Activated CD8-positive, alpha-beta T cell treated with anti-CD3 and anti-CD28 coated beads for 36 hours (primary cell): Measurements from ENCODE around the gene DVL3. TPM values are rescaled to one million over a fixed set of nuclear protein-coding genes. Genes with fewer than 3 reads are reported as not detected.

Source experiments
- ATAC-seq: fragments of 200-7000 bp; cut with Tn5 transposase; one replicate; pipeline ENCODE4 v1.10.0; 2021; ENCODE audit warnings: mild to moderate bottlenecking, moderate library complexity
- CTCF ChIA-PET: fragments of 350-600 bp; sonication (Branson Sonifier 250); formaldehyde crosslinking; loops from one replicate; lab custom pipeline; 2021; ENCODE audit warnings: antibody characterized with exemption; lab: Charles Lee
- POLR2A ChIA-PET: fragments of 350-600 bp; sonication (Branson Sonifier 250); formaldehyde crosslinking; loops from one replicate; lab custom pipeline; 2021; ENCODE audit warnings: antibody characterized with exemption; lab: Charles Lee
- DNase-seq: peaks from one replicate; pipeline ENCODE4 v3.0.0-alpha.2; 2020
- H3K27ac Mint-ChIP-seq: one replicate; pipeline ENCODE4 v1.8.0; 2021; ENCODE audit warnings: mild to moderate bottlenecking, mixed read lengths
- H3K27me3 Mint-ChIP-seq: one replicate; pipeline ENCODE4 v1.8.0; 2021; ENCODE audit warnings: mixed read lengths
- H3K36me3 Mint-ChIP-seq: one replicate; pipeline ENCODE4 v1.8.0; 2021; ENCODE audit warnings: low read depth, mixed read lengths
- H3K4me1 Mint-ChIP-seq: one replicate; pipeline ENCODE4 v1.8.0; 2021; ENCODE audit warnings: low read depth, mixed read lengths
- H3K4me3 Mint-ChIP-seq: one replicate; pipeline ENCODE4 v1.8.0; 2021; ENCODE audit warnings: mild to moderate bottlenecking, moderate library complexity, mixed read lengths
- H3K9me3 Mint-ChIP-seq: one replicate; pipeline ENCODE4 v1.8.0; 2021; ENCODE audit warnings: mixed read lengths
- intact Hi-C: fragments of 100-400 bp; cut with micrococcal nuclease; formaldehyde crosslinking; loops from one replicate; pipeline ENCODE4 v1.10.0; 2022
- total RNA-seq, 2 experiments: library from RNA; stranded (reverse); gene quantifications; one replicate each; pipeline ENCODE4 v1.2.3, GENCODE V29; 2021
- TF ChIP-seq, protein P1 (sequence below): fragments of 200-600 bp; IDR thresholded peaks from one replicate; pipeline ENCODE4 v1.8.0; 2022; ENCODE audit warnings: antibody characterized with exemption, mild to moderate bottlenecking

The DVL3 gene
- total RNA-seq, 2 experiments from 2014 or later, result 21.2 to 25.9 TPM

DNA sequence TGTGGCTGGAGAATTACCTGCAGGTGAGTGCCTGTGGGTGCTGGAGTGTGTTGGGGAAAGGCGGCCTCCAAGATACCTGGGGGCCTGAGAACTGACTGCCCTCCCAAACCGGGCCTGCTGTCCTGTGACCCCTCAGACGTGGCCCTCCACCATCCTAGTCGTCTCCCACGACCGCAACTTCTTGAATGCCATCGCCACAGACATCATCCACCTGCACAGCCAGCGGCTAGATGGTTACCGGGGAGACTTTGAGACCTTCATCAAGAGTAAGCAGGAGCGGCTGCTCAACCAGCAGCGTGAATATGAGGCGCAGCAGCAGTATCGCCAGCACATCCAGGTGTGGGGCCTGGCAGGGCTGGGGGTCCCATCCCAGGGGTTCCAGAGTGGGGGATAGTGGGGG, 34.2 kb downstream of the DVL3 start:
- intact Hi-C loops, result no loop called here
- DNase-seq (no peak), ATAC-seq (no peak)
- CTCF ChIA-PET, result interaction anchor here (1.9 kb wide), 1 partner anchor 38 kb away, joined by 12 read pairs; no protein-coding TSS in a partner anchor
- POLR2A ChIA-PET, result interaction anchor here (0.9 kb wide), 1 partner anchor 44 kb away, joined by 3 read pairs; no protein-coding TSS in a partner anchor
- H3K36me3 Mint-ChIP-seq, result peaks cover 59% of the 10 kb centered on the region
- no peaks in the 10 kb centered on the region for H3K9me3 Mint-ChIP-seq
- no peak overlapping the region for H3K4me3 Mint-ChIP-seq
- no peaks in the 10 kb centered on the region for H3K27me3 Mint-ChIP-seq
- TF ChIP-seq, protein P1, sequence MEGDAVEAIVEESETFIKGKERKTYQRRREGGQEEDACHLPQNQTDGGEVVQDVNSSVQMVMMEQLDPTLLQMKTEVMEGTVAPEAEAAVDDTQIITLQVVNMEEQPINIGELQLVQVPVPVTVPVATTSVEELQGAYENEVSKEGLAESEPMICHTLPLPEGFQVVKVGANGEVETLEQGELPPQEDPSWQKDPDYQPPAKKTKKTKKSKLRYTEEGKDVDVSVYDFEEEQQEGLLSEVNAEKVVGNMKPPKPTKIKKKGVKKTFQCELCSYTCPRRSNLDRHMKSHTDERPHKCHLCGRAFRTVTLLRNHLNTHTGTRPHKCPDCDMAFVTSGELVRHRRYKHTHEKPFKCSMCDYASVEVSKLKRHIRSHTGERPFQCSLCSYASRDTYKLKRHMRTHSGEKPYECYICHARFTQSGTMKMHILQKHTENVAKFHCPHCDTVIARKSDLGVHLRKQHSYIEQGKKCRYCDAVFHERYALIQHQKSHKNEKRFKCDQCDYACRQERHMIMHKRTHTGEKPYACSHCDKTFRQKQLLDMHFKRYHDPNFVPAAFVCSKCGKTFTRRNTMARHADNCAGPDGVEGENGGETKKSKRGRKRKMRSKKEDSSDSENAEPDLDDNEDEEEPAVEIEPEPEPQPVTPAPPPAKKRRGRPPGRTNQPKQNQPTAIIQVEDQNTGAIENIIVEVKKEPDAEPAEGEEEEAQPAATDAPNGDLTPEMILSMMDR, result no peak
- no peak overlapping the region for H3K27ac Mint-ChIP-seq
- H3K4me1 Mint-ChIP-seq, result peaks cover 31% of the 10 kb centered on the region

DNA sequence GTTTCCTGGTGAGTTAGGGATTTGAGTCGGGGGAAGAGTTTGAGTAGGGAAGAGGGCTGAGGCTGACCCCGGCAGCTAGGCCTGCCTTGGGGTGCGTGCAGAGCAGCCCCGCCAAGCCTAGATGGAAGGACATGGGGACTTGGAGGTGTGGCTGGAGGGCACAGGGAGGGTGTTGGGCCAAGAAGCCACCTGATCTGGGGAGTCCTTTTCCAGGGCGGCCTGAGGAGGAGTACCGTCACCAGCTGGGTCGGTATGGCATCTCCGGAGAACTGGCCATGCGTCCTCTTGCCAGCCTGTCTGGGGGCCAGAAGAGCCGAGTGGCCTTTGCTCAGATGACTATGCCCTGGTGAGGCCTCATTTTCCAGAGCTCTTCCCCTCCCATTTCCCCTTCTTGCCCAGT, 37.7 kb downstream of the DVL3 start:
- DNase-seq, result no peak
- ChIA-PET CTCF (no interaction called here), POLR2A (no interaction called here)
- intact Hi-C loops, result no loop called here
- ATAC-seq, result no peak
- TF ChIP-seq, protein P1, result no peak
- Mint-ChIP-seq H3K4me3 (no peak overlapping the region), H3K36me3 (peaks cover 41% of the 10 kb centered on the region), H3K27ac (no peak overlapping the region), H3K4me1 (peaks cover 14% of the 10 kb centered on the region), H3K9me3 (no peaks in the 10 kb centered on the region), H3K27me3 (no peaks in the 10 kb centered on the region)

DNA sequence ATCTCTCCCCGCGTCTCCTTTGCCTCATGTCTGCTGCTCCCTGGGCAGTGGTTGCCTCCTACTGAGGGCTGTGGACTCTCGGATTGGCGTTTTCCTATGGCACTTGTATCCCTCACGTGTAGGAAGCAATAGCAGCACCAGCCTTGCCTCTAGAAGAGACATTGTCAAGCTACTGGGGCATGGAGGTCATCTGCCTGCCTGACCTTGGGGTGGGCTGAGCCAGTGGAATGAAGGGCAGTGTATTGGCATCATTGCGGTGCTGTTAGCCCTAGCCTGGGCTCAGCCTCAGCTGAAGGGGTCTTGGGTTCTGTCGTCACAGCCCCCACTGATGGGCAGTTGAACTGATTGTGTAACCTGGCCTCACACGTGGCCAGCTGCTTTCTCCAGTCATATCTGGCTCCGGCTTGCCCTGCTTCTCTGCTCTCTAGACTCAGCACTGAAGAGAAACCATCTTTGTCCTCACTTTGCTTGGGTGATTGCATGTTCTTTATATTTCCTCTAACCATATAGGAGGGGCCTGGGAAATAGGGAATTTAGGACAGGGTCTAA, 38.9 kb downstream of the DVL3 start:
- Mint-ChIP-seq H3K36me3 (peaks cover 30% of the 10 kb centered on the region), H3K27me3 (no peaks in the 10 kb centered on the region), H3K4me1 (peaks cover 3% of the 10 kb centered on the region), H3K4me3 (no peak overlapping the region), H3K27ac (no peak overlapping the region), H3K9me3 (no peaks in the 10 kb centered on the region)
- POLR2A ChIA-PET, result interaction anchor here (0.6 to 0.7 kb wide), 2 partner anchors 23 to 133 kb away, joined by 3 read pairs; no protein-coding TSS in a partner anchor
- TF ChIP-seq, protein P1, result no peak
- ATAC-seq (no peak), DNase-seq (no peak)
- intact Hi-C loops, result no loop called here
- CTCF ChIA-PET, result interaction anchor here (0.9 to 1.4 kb wide), 2 partner anchors 34 to 95 kb away, joined by 3 read pairs; no protein-coding TSS in a partner anchor

GRCh38 chr3:184196536-184196935, 41.4 kb downstream of the DVL3 start:
- peaks cover 16% of the 10 kb centered on the region for H3K36me3 Mint-ChIP-seq
- no peak overlapping the region for H3K27ac Mint-ChIP-seq
- ChIA-PET CTCF (interaction anchor here (1.3 kb wide), 1 partner anchor 31 kb away, joined by 3 read pairs; no protein-coding TSS in a partner anchor), POLR2A (no interaction called here)
- DNase-seq (no peak), ATAC-seq (no peak)
- H3K4me3 Mint-ChIP-seq, result no peak overlapping the region
- intact Hi-C loops, result no loop called here
- TF ChIP-seq, protein P1, result no peak
- H3K4me1 Mint-ChIP-seq, result no peaks in the 10 kb centered on the region
- H3K9me3 Mint-ChIP-seq, result no peaks in the 10 kb centered on the region
- no peaks in the 10 kb centered on the region for H3K27me3 Mint-ChIP-seq

GRCh38 chr3:184198509-184198908, 43.3 kb downstream of the DVL3 start:
- intact Hi-C loops, result no loop called here
- Mint-ChIP-seq H3K36me3 (peaks cover 2% of the 10 kb centered on the region), H3K4me3 (no peak overlapping the region), H3K27me3 (no peaks in the 10 kb centered on the region), H3K27ac (no peak overlapping the region), H3K9me3 (no peaks in the 10 kb centered on the region), H3K4me1 (no peaks in the 10 kb centered on the region)
- DNase-seq (no peak), ATAC-seq (no peak)
- TF ChIP-seq, protein P1, result no peak
- ChIA-PET CTCF (no interaction called here), POLR2A (no interaction called here)
